Measurements from ENCODE around the gene CSE1L. TPM values are rescaled to one million over a fixed set of nuclear protein-coding genes. Genes with fewer than 3 reads are reported as not detected.

Gene CSE1L
- total RNA-seq, 1 experiment from 2014 or later = 158 TPM

DNA sequence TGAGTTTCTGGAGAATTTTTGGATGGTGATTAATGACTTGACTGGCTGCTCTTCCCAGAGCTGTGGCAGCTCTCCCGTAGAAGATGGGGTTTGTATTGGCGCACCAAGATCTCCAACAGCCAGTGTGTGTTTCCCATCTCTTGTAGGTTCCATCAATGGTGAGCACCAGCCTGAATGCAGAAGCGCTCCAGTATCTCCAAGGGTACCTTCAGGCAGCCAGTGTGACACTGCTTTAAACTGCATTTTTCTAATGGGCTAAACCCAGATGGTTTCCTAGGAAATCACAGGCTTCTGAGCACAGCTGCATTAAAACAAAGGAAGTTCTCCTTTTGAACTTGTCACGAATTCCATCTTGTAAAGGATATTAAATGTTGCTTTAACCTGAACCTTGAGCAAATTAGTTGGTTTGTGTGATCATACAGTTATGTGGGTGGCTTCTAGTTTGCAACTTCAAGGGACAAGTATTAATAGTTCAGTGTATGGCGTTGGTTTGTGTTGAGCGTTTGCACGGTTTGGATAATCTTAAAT is 50.2 kb downstream of the CSE1L start:
- ATAC-seq = no peak
- H3K4me3 ChIP-seq (replicated peaks in 1 of 2; ENCODE audit: low read depth in 1 of 2, low read length in 2 of 2) = no peak overlapping the region
- no peak for DNase-seq (ENCODE audit: low read depth, low spot score)
- no peak for TF ChIP-seq RAD21 (IDR thresholded peaks at IDR 0.05; ENCODE audit: low read depth)
- TF ChIP-seq CBX3 (IDR thresholded peaks at IDR 0.05; ENCODE audit: low read depth) = no peak
- no peak for TF ChIP-seq SP1 (IDR thresholded peaks at IDR 0.05; ENCODE audit: low read depth)
- no peak overlapping the region for H3K27ac ChIP-seq (ENCODE audit: low read depth, low read length)
- no peaks in the 10 kb centered on the region for H3K9me2 ChIP-seq (ENCODE audit: insufficient read depth)
- POLR2A ChIA-PET = no interaction called here
- no peak overlapping the region for H3K9ac ChIP-seq (ENCODE audit: low read length)
- H2AFZ ChIP-seq (ENCODE audit: low read depth, low read length, poor library complexity, severe bottlenecking) = no peak overlapping the region
- no peaks in the 10 kb centered on the region for H3K4me1 ChIP-seq (ENCODE audit: control insufficient read depth in 1 of 2, insufficient read depth in 2 of 2, low read length in 2 of 2)
- H3K9me3 ChIP-seq (ENCODE audit: control insufficient read depth in 1 of 2, insufficient read depth in 1 of 2, low read depth in 1 of 2, low read length in 2 of 2) = no peaks in the 10 kb centered on the region
- H3K27me3 ChIP-seq (ENCODE audit: insufficient read depth, low read length) = no peaks in the 10 kb centered on the region
- no TSS peak for BruUV-seq (replicated peaks)
- CTCF ChIA-PET = no interaction called here
- H3K36me3 ChIP-seq (ENCODE audit: control insufficient read depth in 1 of 2, insufficient read depth in 2 of 2, low read length in 2 of 2) = peaks cover 59 to 67% of the 10 kb centered on the region in 2 experiments
- peaks cover 18% of the 10 kb centered on the region for H4K20me1 ChIP-seq (ENCODE audit: insufficient read depth)
- H3K4me2 ChIP-seq (ENCODE audit: low read length) = no peak overlapping the region
- intact Hi-C loops (cut with micrococcal nuclease) = no loop called here
- RAD21 ChIA-PET (ENCODE audit: low non-redundant PET in 1 of 2, low total read pairs in 2 of 2, uncharacterized antibody in 2 of 2, unreplicated experiment in 2 of 2) = no interaction called here
- peaks cover 78% of the 10 kb centered on the region for H3K79me2 ChIP-seq (ENCODE audit: insufficient read depth, low read length)

DNA sequence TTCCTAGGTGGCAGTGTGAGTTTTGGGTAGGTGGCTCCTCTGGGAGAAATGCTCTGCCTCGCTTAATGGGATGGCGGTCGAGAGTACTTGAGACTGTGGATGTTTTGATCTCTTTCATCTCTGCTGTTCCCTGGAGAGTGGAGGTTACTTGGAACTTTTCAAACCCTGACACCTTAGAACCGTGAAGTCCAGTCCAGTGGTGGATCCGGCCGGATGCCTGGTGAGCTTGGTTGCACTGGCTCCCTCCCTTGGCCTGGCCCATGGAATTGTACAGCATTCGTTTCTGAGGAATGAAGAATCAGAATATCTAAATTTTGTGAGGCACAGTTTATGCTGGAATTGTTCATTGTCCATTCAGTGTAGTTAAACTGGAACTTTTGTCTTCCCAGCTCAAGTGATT is 51.0 kb downstream of the CSE1L start:
- Histone ChIP-seq H3K79me2 (ENCODE audit: insufficient read depth, low read length) (peaks cover 74% of the 10 kb centered on the region), H3K9me3 (ENCODE audit: control insufficient read depth in 1 of 2, insufficient read depth in 1 of 2, low read depth in 1 of 2, low read length in 2 of 2) (no peaks in the 10 kb centered on the region), H3K9me2 (ENCODE audit: insufficient read depth) (no peaks in the 10 kb centered on the region), H3K27me3 (ENCODE audit: insufficient read depth, low read length) (no peaks in the 10 kb centered on the region), H3K4me2 (ENCODE audit: low read length) (no peak overlapping the region), H3K36me3 (ENCODE audit: control insufficient read depth in 1 of 2, insufficient read depth in 2 of 2, low read length in 2 of 2) (peaks cover 60 to 67% of the 10 kb centered on the region in 2 experiments), H2AFZ (ENCODE audit: low read depth, low read length, poor library complexity, severe bottlenecking) (no peak overlapping the region), H3K4me3 (replicated peaks in 1 of 2; ENCODE audit: low read depth in 1 of 2, low read length in 2 of 2) (no peak overlapping the region), H4K20me1 (ENCODE audit: insufficient read depth) (peaks cover 26% of the 10 kb centered on the region; the same call in 1 of the 2 replicates), H3K9ac (ENCODE audit: low read length) (no peak overlapping the region), H3K4me1 (ENCODE audit: control insufficient read depth in 1 of 2, insufficient read depth in 2 of 2, low read length in 2 of 2) (no peaks in the 10 kb centered on the region), H3K27ac (ENCODE audit: low read depth, low read length) (no peak overlapping the region)
- ChIA-PET RAD21 (ENCODE audit: low non-redundant PET in 1 of 2, low total read pairs in 2 of 2, uncharacterized antibody in 2 of 2, unreplicated experiment in 2 of 2) (no interaction called here), POLR2A (no interaction called here), CTCF (no interaction called here)
- DNase-seq (ENCODE audit: low read depth, low spot score) (no peak), ATAC-seq (no peak)
- intact Hi-C loops (cut with micrococcal nuclease) = no loop called here
- BruUV-seq (replicated peaks) = no TSS peak
- TF ChIP-seq, protein P1, sequence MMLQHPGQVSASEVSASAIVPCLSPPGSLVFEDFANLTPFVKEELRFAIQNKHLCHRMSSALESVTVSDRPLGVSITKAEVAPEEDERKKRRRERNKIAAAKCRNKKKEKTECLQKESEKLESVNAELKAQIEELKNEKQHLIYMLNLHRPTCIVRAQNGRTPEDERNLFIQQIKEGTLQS (IDR thresholded peaks at IDR 0.05) = no peak
- TF ChIP-seq EGR1 (IDR thresholded peaks at IDR 0.05; ENCODE audit: low read depth) (no peak), ZFX (IDR thresholded peaks at IDR 0.05) (no peak), CEBPB (IDR thresholded peaks at IDR 0.05; ENCODE audit: low read depth) (no peak), POLR2A (IDR thresholded peaks at IDR 0.05; ENCODE audit: borderline replicate concordance, extremely low read depth, insufficient read depth, insufficient read length) (no peak), TCF7L2 (IDR thresholded peaks at IDR 0.05; ENCODE audit: borderline replicate concordance, extremely low read depth, insufficient read depth, insufficient read length) (no peak), ELF1 (IDR thresholded peaks at IDR 0.05; ENCODE audit: borderline replicate concordance, low read depth) (no peak), RAD21 (IDR thresholded peaks at IDR 0.05; ENCODE audit: low read depth) (no peak), POLR2AphosphoS5 (IDR thresholded peaks at IDR 0.05; ENCODE audit: low read depth, low read length) (no peak), EZH2 (IDR thresholded peaks at IDR 0.05) (no peak), CBX3 (IDR thresholded peaks at IDR 0.05; ENCODE audit: low read depth) (no peak), SRF (IDR thresholded peaks at IDR 0.05; ENCODE audit: low read depth) (no peak)
- TF ChIP-seq, protein P2, sequence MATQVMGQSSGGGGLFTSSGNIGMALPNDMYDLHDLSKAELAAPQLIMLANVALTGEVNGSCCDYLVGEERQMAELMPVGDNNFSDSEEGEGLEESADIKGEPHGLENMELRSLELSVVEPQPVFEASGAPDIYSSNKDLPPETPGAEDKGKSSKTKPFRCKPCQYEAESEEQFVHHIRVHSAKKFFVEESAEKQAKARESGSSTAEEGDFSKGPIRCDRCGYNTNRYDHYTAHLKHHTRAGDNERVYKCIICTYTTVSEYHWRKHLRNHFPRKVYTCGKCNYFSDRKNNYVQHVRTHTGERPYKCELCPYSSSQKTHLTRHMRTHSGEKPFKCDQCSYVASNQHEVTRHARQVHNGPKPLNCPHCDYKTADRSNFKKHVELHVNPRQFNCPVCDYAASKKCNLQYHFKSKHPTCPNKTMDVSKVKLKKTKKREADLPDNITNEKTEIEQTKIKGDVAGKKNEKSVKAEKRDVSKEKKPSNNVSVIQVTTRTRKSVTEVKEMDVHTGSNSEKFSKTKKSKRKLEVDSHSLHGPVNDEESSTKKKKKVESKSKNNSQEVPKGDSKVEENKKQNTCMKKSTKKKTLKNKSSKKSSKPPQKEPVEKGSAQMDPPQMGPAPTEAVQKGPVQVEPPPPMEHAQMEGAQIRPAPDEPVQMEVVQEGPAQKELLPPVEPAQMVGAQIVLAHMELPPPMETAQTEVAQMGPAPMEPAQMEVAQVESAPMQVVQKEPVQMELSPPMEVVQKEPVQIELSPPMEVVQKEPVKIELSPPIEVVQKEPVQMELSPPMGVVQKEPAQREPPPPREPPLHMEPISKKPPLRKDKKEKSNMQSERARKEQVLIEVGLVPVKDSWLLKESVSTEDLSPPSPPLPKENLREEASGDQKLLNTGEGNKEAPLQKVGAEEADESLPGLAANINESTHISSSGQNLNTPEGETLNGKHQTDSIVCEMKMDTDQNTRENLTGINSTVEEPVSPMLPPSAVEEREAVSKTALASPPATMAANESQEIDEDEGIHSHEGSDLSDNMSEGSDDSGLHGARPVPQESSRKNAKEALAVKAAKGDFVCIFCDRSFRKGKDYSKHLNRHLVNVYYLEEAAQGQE (IDR thresholded peaks at IDR 0.05; ENCODE audit: low read depth) = no peak
- TF ChIP-seq, protein P3, sequence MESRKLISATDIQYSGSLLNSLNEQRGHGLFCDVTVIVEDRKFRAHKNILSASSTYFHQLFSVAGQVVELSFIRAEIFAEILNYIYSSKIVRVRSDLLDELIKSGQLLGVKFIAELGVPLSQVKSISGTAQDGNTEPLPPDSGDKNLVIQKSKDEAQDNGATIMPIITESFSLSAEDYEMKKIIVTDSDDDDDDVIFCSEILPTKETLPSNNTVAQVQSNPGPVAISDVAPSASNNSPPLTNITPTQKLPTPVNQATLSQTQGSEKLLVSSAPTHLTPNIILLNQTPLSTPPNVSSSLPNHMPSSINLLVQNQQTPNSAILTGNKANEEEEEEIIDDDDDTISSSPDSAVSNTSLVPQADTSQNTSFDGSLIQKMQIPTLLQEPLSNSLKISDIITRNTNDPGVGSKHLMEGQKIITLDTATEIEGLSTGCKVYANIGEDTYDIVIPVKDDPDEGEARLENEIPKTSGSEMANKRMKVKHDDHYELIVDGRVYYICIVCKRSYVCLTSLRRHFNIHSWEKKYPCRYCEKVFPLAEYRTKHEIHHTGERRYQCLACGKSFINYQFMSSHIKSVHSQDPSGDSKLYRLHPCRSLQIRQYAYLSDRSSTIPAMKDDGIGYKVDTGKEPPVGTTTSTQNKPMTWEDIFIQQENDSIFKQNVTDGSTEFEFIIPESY (IDR thresholded peaks at IDR 0.05; ENCODE audit: extremely low read depth, insufficient replicate concordance, low read length) = no peak
